Fibroblast of peridontal ligament (primary cell): ENCODE results near the gene CASP5.
"Not testable (repeated sequence)": the region's sequence is repeated elsewhere in the genome, so short reads cannot be mapped to it uniquely, and the experiment has no call there.

Experiments
- DNase-seq: peaks from one replicate; pipeline ENCODE4 v3.0.0-alpha.2; 2010; ENCODE audit errors: extremely low read depth

The CASP5 gene

GRCh38 chr11:105023003-105023402, at the start of gene CASP5:
Gene CASP5 (minus strand): TSS chr11:105023168. CDS start chr11:105023136, 32 bp downstream.
- DNase-seq = peak; percentile 30

- not testable (repeated sequence) for DNase-seq
Measured at GRCh38 chr11:105072080-105072479, 49.1 kb upstream of the CASP5 start.

GRCh38 chr11:105071089-105071732, 48.2 kb upstream of the CASP5 start:
- DNase-seq = no peak

GRCh38 chr11:105070306-105070705, 47.3 kb upstream of the CASP5 start:
- DNase-seq = no peak

- not testable (repeated sequence) for DNase-seq
Measured at GRCh38 chr11:105069749-105070148, 46.8 kb upstream of the CASP5 start.

- DNase-seq = not testable (repeated sequence)
Measured at GRCh38 chr11:105063245-105063941, 40.4 kb upstream of the CASP5 start.

GRCh38 chr11:105057432-105057831, 34.5 kb upstream of the CASP5 start:
- no peak for DNase-seq

- no peak for DNase-seq
Measured at GRCh38 chr11:105056446-105056845, 33.5 kb upstream of the CASP5 start.

- no peak for DNase-seq
Measured at GRCh38 chr11:105054723-105055493, 31.9 kb upstream of the CASP5 start.

GRCh38 chr11:105052487-105052886, 29.5 kb upstream of the CASP5 start:
- no peak for DNase-seq

- DNase-seq = no peak
Measured at GRCh38 chr11:105051559-105051958, 28.6 kb upstream of the CASP5 start.

GRCh38 chr11:105049481-105049880, 26.5 kb upstream of the CASP5 start:
- DNase-seq = peak; percentile 36

- DNase-seq = peak; percentile 100
Measured at GRCh38 chr11:105046898-105047579, 24.1 kb upstream of the CASP5 start.

- peak; percentile 12 for DNase-seq
Measured at GRCh38 chr11:105045676-105046296, 22.8 kb upstream of the CASP5 start.

GRCh38 chr11:105044557-105045524, 21.9 kb upstream of the CASP5 start, which contains the start of gene CARD16:
Gene CARD16 (minus strand): TSS chr11:105045335. CDS start chr11:105045297, 38 bp downstream.
- DNase-seq = peak; percentile 77

GRCh38 chr11:105042178-105042577, 19.2 kb upstream of the CASP5 start:
- no peak for DNase-seq

- DNase-seq = no peak
Measured at GRCh38 chr11:105040703-105041102, 17.7 kb upstream of the CASP5 start.

- DNase-seq = peak; percentile 88
Measured at GRCh38 chr11:105034813-105035620, 12.0 kb upstream of the CASP5 start, which contains the start of gene CASP1. Gene CASP1 (minus strand): TSS chr11:105035144. CDS start chr11:105035113, 31 bp downstream.

GRCh38 chr11:105034388-105034787, 11.4 kb upstream of the CASP5 start:
- DNase-seq = peak; percentile 17
